IMR-90 (cell line): ENCODE results near the gene MAP4K1. TPM values are rescaled to one million over a fixed set of nuclear protein-coding genes. Genes with fewer than 3 reads are reported as not detected.

ENCODE experiments used
- ATAC-seq: fragments of 200-7000 bp; cut with Tn5 transposase; 2 replicates; pipeline ENCODE4 v1.9.1; 2020; ENCODE audit warnings: low read depth, mild to moderate bottlenecking, moderate library complexity
- BruUV-seq: library from RNA; stranded (reverse); fragments of 400-500 nt; replicated peaks from 2 replicates; lab custom pipeline; 2021; lab: Mats Ljungman, UMichigan
- CTCF ChIA-PET: fragments of 300-600 bp; formaldehyde crosslinking; extraction: SDS; loops from one replicate; lab custom pipeline; 2021; ENCODE audit warnings: antibody characterized with exemption; lab: Yijun Ruan, JAX
- POLR2A ChIA-PET: fragments of 300-600 bp; sonication (Branson Sonifier 250); formaldehyde crosslinking; loops from one replicate; lab custom pipeline; 2022; ENCODE audit warnings: antibody characterized with exemption; ENCODE audit not compliant: unreplicated experiment; lab: Charles Lee
- DNase-seq: peaks from one replicate; pipeline ENCODE4 v3.0.0; 2013
- H2AFZ ChIP-seq: replicated peaks from 2 replicates; pipeline ENCODE3; 2013; ENCODE audit warnings: low read length, mild to moderate bottlenecking; ENCODE audit not compliant: poor library complexity
- H2AK5ac ChIP-seq: 2 replicates; pipeline ENCODE4 v1.6.1; 2013; ENCODE audit warnings: low read depth, low read length, inconsistent platforms
- H2AK9ac ChIP-seq: replicated peaks from 2 replicates; pipeline ENCODE3; 2013; ENCODE audit warnings: mild to moderate bottlenecking, low read depth, low read length, moderate library complexity; ENCODE audit not compliant: poor library complexity
- H2BK120ac ChIP-seq: 2 replicates; pipeline ENCODE4 v1.6.1; 2013; ENCODE audit warnings: low read depth, low read length, inconsistent platforms
- H2BK15ac ChIP-seq: 3 replicates; pipeline ENCODE4 v1.6.1; 2013; ENCODE audit warnings: low read depth, low read length, inconsistent platforms
- H2BK20ac ChIP-seq: 2 replicates; pipeline ENCODE4 v1.6.1; 2013; ENCODE audit warnings: low read depth, mild to moderate bottlenecking, inconsistent platforms, low read length, moderate library complexity
- H2BK5ac ChIP-seq: 2 replicates; pipeline ENCODE4 v1.6.1; 2013; ENCODE audit warnings: mild to moderate bottlenecking, low read depth, low read length, inconsistent platforms; ENCODE audit not compliant: poor library complexity, severe bottlenecking
- H3K14ac ChIP-seq: replicated peaks from 2 replicates; pipeline ENCODE4 v1.6.1; 2013; ENCODE audit warnings: low read depth, low read length, inconsistent platforms
- H3K18ac ChIP-seq: 2 replicates; pipeline ENCODE4 v1.6.1; 2013; ENCODE audit warnings: low read depth, low read length, control low read depth
- H3K23ac ChIP-seq: 2 replicates; pipeline ENCODE4 v1.6.1; 2013; ENCODE audit warnings: low read depth, low read length, inconsistent platforms
- H3K27ac ChIP-seq: 2 replicates; pipeline ENCODE4 v1.5.1; 2013; ENCODE audit warnings: mild to moderate bottlenecking, control low read depth, low read length; ENCODE audit not compliant: insufficient read depth
- H3K27me3 ChIP-seq: 2 replicates; pipeline ENCODE4 v1.6.1; 2013; ENCODE audit warnings: low read length; ENCODE audit not compliant: control insufficient read depth, insufficient read depth
- H3K36me3 ChIP-seq: 2 replicates; pipeline ENCODE4 v1.6.1; 2013; ENCODE audit warnings: low read length, mixed read lengths; ENCODE audit not compliant: control insufficient read depth, insufficient read depth
- H3K4ac ChIP-seq: 2 replicates; pipeline ENCODE4 v1.6.1; 2013; ENCODE audit warnings: low read depth, low read length, inconsistent platforms
- H3K4me1 ChIP-seq: 2 replicates; pipeline ENCODE4 v1.6.1; 2013; ENCODE audit warnings: low read length, mixed read lengths; ENCODE audit not compliant: control insufficient read depth, insufficient read depth
- H3K4me2 ChIP-seq: 2 replicates; pipeline ENCODE4 v1.6.1; 2013; ENCODE audit warnings: low read depth, mild to moderate bottlenecking, control low read depth, low read length, moderate library complexity
- H3K4me3 ChIP-seq: 2 replicates; pipeline ENCODE4 v1.5.1; 2013; ENCODE audit warnings: low read depth, mild to moderate bottlenecking, control low read depth, low read length, moderate library complexity; ENCODE audit not compliant: insufficient read depth
- H3K56ac ChIP-seq: 2 replicates; pipeline ENCODE4 v1.6.1; 2013; ENCODE audit warnings: low read length, inconsistent platforms; ENCODE audit not compliant: insufficient read depth; ENCODE audit errors: extremely low read depth
- H3K79me1 ChIP-seq, 2 experiments: 2 replicates each; pipeline ENCODE4 v1.6.1; 2013; ENCODE audit warnings: low read length in 2 of 2, inconsistent platforms in 1 of 2, low read depth in 1 of 2
- H3K9ac ChIP-seq: 2 replicates; pipeline ENCODE4 v1.6.1; 2013; ENCODE audit warnings: low read depth, low read length, control low read depth
- H3K9me1 ChIP-seq: 2 replicates; pipeline ENCODE4 v1.6.1; 2013; ENCODE audit warnings: low read length, inconsistent platforms; ENCODE audit not compliant: insufficient read depth
- H3K9me3 ChIP-seq: 2 replicates; pipeline ENCODE4 v1.6.1; 2013; ENCODE audit warnings: low read length; ENCODE audit not compliant: control insufficient read depth, insufficient read depth
- H4K20me1 ChIP-seq: 2 replicates; pipeline ENCODE4 v1.6.1; 2013; ENCODE audit warnings: low read length, inconsistent platforms; ENCODE audit not compliant: insufficient read depth
- H4K5ac ChIP-seq: 2 replicates; pipeline ENCODE4 v1.6.1; 2013; ENCODE audit warnings: mild to moderate bottlenecking, low read depth, low read length, control low read depth
- H4K8ac ChIP-seq, 2 experiments: 2 replicates each; pipeline ENCODE4 v1.6.1; 2013; ENCODE audit warnings: low read depth in 2 of 2, low read length in 2 of 2, control low read depth in 1 of 2, inconsistent platforms in 1 of 2
- H4K91ac ChIP-seq: 2 replicates; pipeline ENCODE4 v1.6.1; 2013; ENCODE audit warnings: low read depth, low read length, inconsistent platforms; ENCODE audit not compliant: insufficient read depth
- CEBPB ChIP-seq: IDR thresholded peaks from 2 replicates; pipeline ENCODE4 v1.6.1; 2012; ENCODE audit warnings: low read depth, low read length, improper control_type of control experiment
- MAZ ChIP-seq: IDR thresholded peaks from 2 replicates; pipeline ENCODE4 v1.6.1; 2012; ENCODE audit warnings: low read depth, mild to moderate bottlenecking, low read length, improper control_type of control experiment, moderate library complexity, borderline replicate concordance
- WGBS, 2 experiments: methylation state at CpG; one replicate each; pipeline versions ENCODE4 v1.1.5 to v1.1.7; 2013; ENCODE audit warnings: missing lambda C conversion rate in 2 of 2; ENCODE audit not compliant: insufficient read length in 1 of 2; ENCODE audit errors: extremely low coverage in 2 of 2; 5-methylcytosine and 5-hydroxymethylcytosine counted together
- dilution Hi-C: fragments of 300-500 bp; cut with HindIII; formaldehyde crosslinking; loops from one replicate; pipeline ENCODE4 v1.14.3; 2018; ENCODE audit warnings: low sequenced_read_pairs; ENCODE audit not compliant: unreplicated experiment
- in situ Hi-C: fragments of 300-500 bp; cut with MboI; formaldehyde crosslinking; loops from 3 replicates; pipeline ENCODE4 v1.14.3; 2019; ENCODE audit warnings: low sequenced_read_pairs, inconsistent platforms, mixed read lengths
- intact Hi-C: fragments of 100-400 bp; cut with micrococcal nuclease; formaldehyde crosslinking; loops from 2 replicates; pipeline ENCODE4 v1.10.0; 2022
- polyA plus RNA-seq, 3 experiments: library from polyadenylated mRNA; depleted of rRNA; stranded (reverse); fragments of >200 nt; gene quantifications; 2 replicates each; pipeline ENCODE4 v1.2.3, GENCODE V29; 2012; ENCODE audit warnings: low replicate concordance in 1 of 3
- total RNA-seq: library from RNA; depleted of rRNA; stranded (reverse); fragments of >200 nt; gene quantifications from 2 replicates; pipeline ENCODE4 v1.2.3, GENCODE V29; 2012

Gene MAP4K1
- total and polyA plus RNA-seq, 2 of the 4 experiments (the other 2 are of a cell fraction): 0.22 TPM; not detected in 1

DNA sequence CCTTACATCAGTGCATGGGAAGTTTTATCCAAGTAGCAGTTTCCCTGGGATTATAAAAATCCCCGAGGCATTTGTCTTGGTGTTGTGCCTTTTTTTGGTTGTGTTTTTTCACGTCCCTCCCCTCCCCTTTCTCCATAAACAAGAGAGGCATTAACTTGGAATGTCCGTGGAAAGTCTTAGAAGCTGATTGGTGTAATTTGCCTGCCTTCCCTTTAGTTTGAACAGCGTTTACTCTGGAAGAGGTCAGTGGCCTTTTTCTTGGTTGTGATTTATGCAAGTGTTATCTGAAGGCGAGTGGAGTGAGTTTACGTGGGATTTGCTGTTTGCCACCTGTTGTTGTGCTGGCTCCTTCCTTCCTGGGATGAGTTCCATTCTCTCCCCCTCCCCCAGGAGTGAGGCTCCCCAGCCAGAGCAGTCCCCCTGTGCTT lies 36.9 kb upstream of the MAP4K1 start:
- H3K18ac ChIP-seq: no peak overlapping the region
- no peak overlapping the region for H4K91ac ChIP-seq
- H3K9me3 ChIP-seq: no peaks in the 10 kb centered on the region
- peak overlapping the region; percentile 16; the same call in 1 of the 2 replicates for H2BK20ac ChIP-seq
- H3K4ac ChIP-seq: peak overlapping the region; percentile 9; the same call in 1 of the 2 replicates
- peak overlapping the region; percentile 62; the same call in 1 of the 2 replicates for H2BK120ac ChIP-seq
- dilution Hi-C loops: no loop called here
- H3K9ac ChIP-seq: peak overlapping the region; percentile 8; the same call in 1 of the 2 replicates
- intact Hi-C loops: loop anchor here (5.0 kb wide), 2 partner anchors 33 to 178 kb away; partner anchors contain the start of gene ECH1
- H4K20me1 ChIP-seq: peaks cover 71% of the 10 kb centered on the region
- peaks cover 56% of the 10 kb centered on the region for H3K4me1 ChIP-seq
- DNase-seq: peak; percentile 78
- peak overlapping the region; percentile 44; the same call in 1 of the 2 replicates for H3K23ac ChIP-seq
- peak; percentile 24 for ATAC-seq
- H2BK5ac ChIP-seq: peak overlapping the region; percentile 73
- TF ChIP-seq CEBPB (no peak), MAZ (0 out of 2 replicates have a peak, but pooled peaks have one; percentile 44)
- H3K27ac ChIP-seq: peak overlapping the region; percentile 78
- H2BK15ac ChIP-seq: no peak overlapping the region
- H3K4me3 ChIP-seq: no peak overlapping the region
- peaks cover 10% of the 10 kb centered on the region; the same call in 1 of the 2 replicates for H3K36me3 ChIP-seq
- no CpG with 5 or more reads among the region's 6 CpGs for WGBS, 2 experiments
- H3K79me1 ChIP-seq: peaks cover 0 to 51% of the 10 kb centered on the region in 2 experiments; a peak in 2 of 4 replicates
- no peak overlapping the region for H4K5ac ChIP-seq
- no TSS peak for BruUV-seq
- H2AK9ac ChIP-seq: no peak overlapping the region
- ChIA-PET CTCF (interaction anchor here (0.8 kb wide), 1 partner anchor 57 kb away, joined by 3 read pairs; no protein-coding TSS in a partner anchor), POLR2A (interaction anchor here (0.8 to 1.5 kb wide), 3 partner anchors 37 to 194 kb away, joined by 4 to 10 read pairs (median 6); no protein-coding TSS in a partner anchor)
- H3K14ac ChIP-seq: peak overlapping the region; percentile 46; the same call in 1 of the 2 replicates
- H4K8ac ChIP-seq: peak overlapping the region in 1 of 2 experiments; percentile 41; a peak in 1 of 4 replicates
- in situ Hi-C loops: no loop called here
- no peaks in the 10 kb centered on the region for H3K27me3 ChIP-seq
- no peak overlapping the region for H2AFZ ChIP-seq
- peak overlapping the region; percentile 13; the same call in 1 of the 2 replicates for H3K56ac ChIP-seq
- H3K9me1 ChIP-seq: peaks cover 26% of the 10 kb centered on the region
- H3K4me2 ChIP-seq: peak overlapping the region; percentile 37
- H2AK5ac ChIP-seq: peak overlapping the region; percentile 14; the same call in 1 of the 2 replicates
